HEK293 (cell line): ENCODE measurements around the gene KAT2B.

Experiments used
- CTCF ChIA-PET: fragments of 350-600 bp; formaldehyde crosslinking; extraction: SDS; loops from one replicate; lab custom pipeline; 2021; ENCODE audit warnings: antibody characterized with exemption; lab: Yijun Ruan, JAX
- POLR2A ChIA-PET: fragments of 300-600 bp; formaldehyde crosslinking; extraction: SDS; loops from one replicate; lab custom pipeline; 2020; ENCODE audit warnings: antibody characterized with exemption, inconsistent platforms; lab: Yijun Ruan, JAX
- H3K27ac ChIP-seq: fragments of 200-500 bp; sonication (Bioruptor generic); 2 replicates; pipeline ENCODE4 v1.5.1; 2014; ENCODE audit warnings: low read depth, low read length, control low read depth, inconsistent platforms; ENCODE audit errors: extremely low read depth
- H3K36me3 ChIP-seq, 2 experiments: fragments of 200-500 bp in 1 of 2; sonication (Bioruptor generic) in 1 of 2; 1 replicate in 1 of 2; 2 replicates in 1 of 2; pipeline ENCODE4 v1.5.1; 2014 to 2017; ENCODE audit warnings: inconsistent platforms in 2 of 2, low read length in 2 of 2; ENCODE audit not compliant: control insufficient read depth in 2 of 2, insufficient read depth in 1 of 2
- H3K4me1 ChIP-seq: fragments of 200-500 bp; sonication (Bioruptor generic); 2 replicates; pipeline ENCODE4 v1.5.1; 2014; ENCODE audit warnings: mild to moderate bottlenecking, low read length, inconsistent platforms; ENCODE audit not compliant: control insufficient read depth, insufficient read depth
- H3K4me3 ChIP-seq: 2 replicates; pipeline ENCODE4 v1.5.1; 2011; ENCODE audit warnings: low read depth, mild to moderate bottlenecking, control low read depth, low read length, moderate library complexity
- H3K9me3 ChIP-seq: fragments of 200-500 bp; sonication (Bioruptor generic); 2 replicates; pipeline ENCODE4 v1.5.1; 2014; ENCODE audit warnings: low read depth, low read length, inconsistent platforms; ENCODE audit not compliant: control insufficient read depth, insufficient read depth
- AEBP2 ChIP-seq: fragments of 450-650 bp; formaldehyde crosslinking; IDR thresholded peaks from 2 replicates; pipeline ENCODE4 v1.5.1; 2016; ENCODE audit warnings: missing biosample characterization, missing genetic modification characterization, borderline replicate concordance
- EGR2 ChIP-seq: fragments of 450-650 bp; formaldehyde crosslinking; IDR thresholded peaks from 2 replicates; pipeline ENCODE4 v1.5.1; 2016; ENCODE audit warnings: low read depth, missing biosample characterization, missing genetic modification characterization
- HOXD13 ChIP-seq: sonication (generic); formaldehyde crosslinking; IDR thresholded peaks from 2 replicates; pipeline ENCODE4 v1.8.0; 2022; ENCODE audit warnings: missing genetic modification reagents, borderline replicate concordance
- KLF8 ChIP-seq: fragments of 450-650 bp; formaldehyde crosslinking; IDR thresholded peaks from 2 replicates; pipeline ENCODE4 v1.5.1; 2016; ENCODE audit warnings: missing biosample characterization, missing genetic modification characterization
- MEIS1 ChIP-seq: sonication (generic); formaldehyde crosslinking; IDR thresholded peaks from 2 replicates; pipeline ENCODE4 v1.8.1; 2022; ENCODE audit warnings: missing genetic modification reagents, mild to moderate bottlenecking, borderline replicate concordance
- MZF1 ChIP-seq: fragments of 450-650 bp; formaldehyde crosslinking; IDR thresholded peaks from 2 replicates; pipeline ENCODE4 v1.5.1; 2017; ENCODE audit warnings: missing biosample characterization, missing genetic modification characterization, borderline replicate concordance
- PATZ1 ChIP-seq: fragments of 450-650 bp; formaldehyde crosslinking; IDR thresholded peaks from 2 replicates; pipeline ENCODE4 v1.5.1; 2016; ENCODE audit warnings: missing biosample characterization, missing genetic modification characterization
- REPIN1 ChIP-seq: fragments of 450-650 bp; formaldehyde crosslinking; IDR thresholded peaks from 2 replicates; pipeline ENCODE4 v1.5.1; 2017; ENCODE audit warnings: missing biosample characterization, missing genetic modification characterization, low read depth
- ZBTB17 ChIP-seq: fragments of 450-650 bp; formaldehyde crosslinking; IDR thresholded peaks from 2 replicates; pipeline ENCODE4 v1.5.1; 2016; ENCODE audit warnings: missing biosample characterization, missing genetic modification characterization
- ZBTB20 ChIP-seq: fragments of 450-650 bp; formaldehyde crosslinking; IDR thresholded peaks from 2 replicates; pipeline ENCODE4 v1.5.1; 2016; ENCODE audit warnings: missing biosample characterization, missing genetic modification characterization
- ZNF174 ChIP-seq: fragments of 450-650 bp; formaldehyde crosslinking; IDR thresholded peaks from 2 replicates; pipeline ENCODE4 v1.5.0; 2017; ENCODE audit warnings: missing biosample characterization, mild to moderate bottlenecking, missing genetic modification characterization
- ZNF221 ChIP-seq: fragments of 450-650 bp; formaldehyde crosslinking; IDR thresholded peaks from 2 replicates; pipeline ENCODE4 v1.5.1; 2017; ENCODE audit warnings: missing biosample characterization, missing genetic modification characterization, borderline replicate concordance
- ZNF311 ChIP-seq: fragments of 450-650 bp; formaldehyde crosslinking; IDR thresholded peaks from 2 replicates; pipeline ENCODE4 v1.5.1; 2017; ENCODE audit warnings: missing biosample characterization, missing genetic modification characterization, borderline replicate concordance
- ZNF324 ChIP-seq: fragments of 450-650 bp; formaldehyde crosslinking; IDR thresholded peaks from 2 replicates; pipeline ENCODE4 v1.5.1; 2016; ENCODE audit warnings: missing biosample characterization, missing genetic modification characterization
- ZNF354C ChIP-seq: fragments of 450-650 bp; formaldehyde crosslinking; IDR thresholded peaks from 2 replicates; pipeline ENCODE4 v1.5.1; 2016; ENCODE audit warnings: missing biosample characterization, missing genetic modification characterization, low read depth, borderline replicate concordance
- ZNF394 ChIP-seq: fragments of 450-650 bp; formaldehyde crosslinking; IDR thresholded peaks from 2 replicates; pipeline ENCODE4 v1.5.1; 2016; ENCODE audit warnings: missing biosample characterization, missing genetic modification characterization, mild to moderate bottlenecking, moderate library complexity, borderline replicate concordance
- ZNF398 ChIP-seq: fragments of 450-650 bp; formaldehyde crosslinking; IDR thresholded peaks from 2 replicates; pipeline ENCODE4 v1.5.1; 2017; ENCODE audit warnings: missing biosample characterization, missing genetic modification characterization
- ZNF510 ChIP-seq: fragments of 450-650 bp; formaldehyde crosslinking; IDR thresholded peaks from 2 replicates; pipeline ENCODE4 v1.5.1; 2018; ENCODE audit warnings: mild to moderate bottlenecking, missing genetic modification characterization, missing biosample characterization; ENCODE audit not compliant: insufficient replicate concordance
- ZNF514 ChIP-seq: fragments of 450-650 bp; formaldehyde crosslinking; IDR thresholded peaks from 2 replicates; pipeline ENCODE4 v1.5.1; 2016; ENCODE audit warnings: missing biosample characterization, missing genetic modification characterization
- ZNF521 ChIP-seq: fragments of 450-650 bp; formaldehyde crosslinking; IDR thresholded peaks from 2 replicates; pipeline ENCODE4 v1.5.1; 2017; ENCODE audit warnings: missing biosample characterization, mild to moderate bottlenecking, missing genetic modification characterization
- ZNF530 ChIP-seq: fragments of 450-650 bp; formaldehyde crosslinking; IDR thresholded peaks from 2 replicates; pipeline ENCODE4 v1.5.1; 2016; ENCODE audit warnings: low read depth, missing biosample characterization, missing genetic modification characterization
- ZNF548 ChIP-seq: fragments of 450-650 bp; formaldehyde crosslinking; IDR thresholded peaks from 2 replicates; pipeline ENCODE4 v1.5.1; 2016; ENCODE audit warnings: missing biosample characterization, missing genetic modification characterization
- ZNF596 ChIP-seq: fragments of 450-650 bp; IDR thresholded peaks from 2 replicates; pipeline ENCODE4 v1.5.0; 2018; ENCODE audit warnings: missing biosample characterization, mild to moderate bottlenecking, missing genetic modification characterization, moderate library complexity
- ZNF76 ChIP-seq: fragments of 450-650 bp; formaldehyde crosslinking; IDR thresholded peaks from 2 replicates; pipeline ENCODE4; 2016; ENCODE audit warnings: low read depth, missing biosample characterization, missing genetic modification characterization, borderline replicate concordance
- ZNF837 ChIP-seq: fragments of 450-650 bp; formaldehyde crosslinking; IDR thresholded peaks from 2 replicates; pipeline ENCODE4 v1.5.1; 2016; ENCODE audit warnings: missing biosample characterization, missing genetic modification characterization
- ZSCAN16 ChIP-seq: fragments of 450-650 bp; formaldehyde crosslinking; IDR thresholded peaks from 2 replicates; pipeline ENCODE4 v1.5.1; 2016; ENCODE audit warnings: missing biosample characterization, missing genetic modification characterization

Gene KAT2B

GRCh38 chr3:20146301-20146700, 106.1 kb downstream of the KAT2B start:
- no peaks in the 10 kb centered on the region for H3K9me3 ChIP-seq
- H3K27ac ChIP-seq, result no peak overlapping the region
- ChIA-PET POLR2A (no interaction called here), CTCF (interaction anchor here (0.7 kb wide), 1 partner anchor 29 kb away, joined by 3 read pairs; no protein-coding TSS in a partner anchor)
- no peaks in the 10 kb centered on the region for H3K4me1 ChIP-seq
- TF ChIP-seq ZBTB20 (tag by site-specific recombination) (no peak), ZNF354C (tag by site-specific recombination) (no peak), KLF8 (no peak)
- peaks cover 0 to 40% of the 10 kb centered on the region in 2 experiments; a peak in 1 of 3 replicates for H3K36me3 ChIP-seq
- no peak overlapping the region for H3K4me3 ChIP-seq

GRCh38 chr3:20147361-20147760, 107.1 kb downstream of the KAT2B start:
- H3K9me3 ChIP-seq, result no peaks in the 10 kb centered on the region
- no peak overlapping the region for H3K4me3 ChIP-seq
- ChIA-PET CTCF (no interaction called here), POLR2A (no interaction called here)
- H3K36me3 ChIP-seq, result peaks cover 0 to 40% of the 10 kb centered on the region in 2 experiments; a peak in 2 of 3 replicates
- H3K27ac ChIP-seq, result no peak overlapping the region
- no peaks in the 10 kb centered on the region for H3K4me1 ChIP-seq
- TF ChIP-seq ZNF394 (tag by site-specific recombination) (no peak), EGR2 (no peak), ZNF221 (tag by site-specific recombination) (no peak), REPIN1 (tag by site-specific recombination) (no peak)

GRCh38 chr3:20148466-20148865, 108.2 kb downstream of the KAT2B start:
- TF ChIP-seq ZNF76 (tag by site-specific recombination) (no peak), ZNF510 (tag by site-specific recombination) (no peak), HOXD13 (CRISPR knock-in tag) (no peak), ZNF596 (no peak), ZNF521 (tag by site-specific recombination) (no peak), ZNF837 (tag by site-specific recombination) (no peak), MZF1 (tag by site-specific recombination) (no peak), ZNF398 (tag by site-specific recombination) (no peak), ZNF174 (no peak), ZBTB17 (no peak), REPIN1 (tag by site-specific recombination) (no peak), ZNF311 (tag by site-specific recombination) (no peak), PATZ1 (tag by site-specific recombination) (no peak), ZNF514 (tag by site-specific recombination) (no peak), ZSCAN16 (tag by site-specific recombination) (no peak), ZNF324 (tag by site-specific recombination) (no peak), AEBP2 (tag by site-specific recombination) (no peak), MEIS1 (CRISPR knock-in tag) (no peak), ZNF548 (tag by site-specific recombination) (no peak), ZNF530 (tag by site-specific recombination) (no peak)
- H3K9me3 ChIP-seq, result no peaks in the 10 kb centered on the region
- H3K27ac ChIP-seq, result no peak overlapping the region
- POLR2A ChIA-PET, result no interaction called here
- CTCF ChIA-PET, result interaction anchor here (1.4 kb wide), 1 partner anchor 281 kb away, joined by 3 read pairs; no protein-coding TSS in a partner anchor
- H3K4me3 ChIP-seq, result no peak overlapping the region
- no peaks in the 10 kb centered on the region for H3K4me1 ChIP-seq
- H3K36me3 ChIP-seq, result peaks cover 0 to 38% of the 10 kb centered on the region in 2 experiments; a peak in 2 of 3 replicates
